ENCODE data around the gene C2orf42.

The C2orf42 gene

DNA sequence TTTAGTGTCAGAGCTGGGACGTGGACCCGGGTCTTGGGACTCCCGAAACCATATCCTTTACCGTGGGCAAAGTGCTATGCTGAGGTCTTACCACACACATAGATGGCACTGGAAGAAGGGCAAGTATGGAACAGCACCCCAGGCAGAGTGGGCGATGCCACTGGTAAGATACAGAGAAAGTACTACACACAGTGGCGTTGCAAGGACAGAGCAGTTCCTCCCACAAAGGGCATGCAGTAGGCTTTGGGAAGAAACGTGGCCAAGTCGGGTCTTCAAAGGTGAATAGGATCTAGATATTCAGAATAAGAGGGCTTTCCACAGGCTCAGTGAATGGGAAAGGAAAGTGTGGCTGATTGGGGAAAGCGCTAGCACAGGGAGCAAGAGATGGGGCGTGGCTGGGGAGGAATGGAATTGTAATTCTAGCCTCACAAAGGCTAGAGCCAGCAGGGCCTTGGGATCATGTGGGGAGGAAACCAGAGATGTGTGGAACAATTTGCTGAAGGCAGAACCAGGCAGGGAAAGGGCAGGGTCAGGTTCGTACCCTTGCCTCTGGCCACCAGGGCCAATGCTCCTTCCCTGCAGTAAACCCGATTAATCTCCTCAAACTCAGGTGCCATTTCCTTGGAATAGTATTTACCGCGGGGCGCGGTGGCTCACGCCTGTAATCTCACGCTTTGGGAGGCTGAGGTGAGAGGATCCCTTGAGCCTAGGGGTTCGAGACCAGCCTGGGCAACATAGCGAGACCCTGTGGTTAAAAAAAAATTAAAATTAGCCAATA is 67.6 kb downstream of the C2orf42 start:
- TF ChIP-seq EP300 (IDR thresholded peaks at IDR 0.05; ENCODE audit: borderline replicate concordance) (no peak), TAF1 (IDR thresholded peaks at IDR 0.05; ENCODE audit: low read depth) (no peak), TEAD4 (IDR thresholded peaks at IDR 0.05) (0 out of 2 replicates have a peak, but pooled peaks have one; percentile 21), USF1 (IDR thresholded peaks at IDR 0.05) (peak; percentile 68)
- TF ChIP-seq, protein P1, sequence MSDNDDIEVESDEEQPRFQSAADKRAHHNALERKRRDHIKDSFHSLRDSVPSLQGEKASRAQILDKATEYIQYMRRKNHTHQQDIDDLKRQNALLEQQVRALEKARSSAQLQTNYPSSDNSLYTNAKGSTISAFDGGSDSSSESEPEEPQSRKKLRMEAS (IDR thresholded peaks at IDR 0.05) = peak; percentile 42

DNA sequence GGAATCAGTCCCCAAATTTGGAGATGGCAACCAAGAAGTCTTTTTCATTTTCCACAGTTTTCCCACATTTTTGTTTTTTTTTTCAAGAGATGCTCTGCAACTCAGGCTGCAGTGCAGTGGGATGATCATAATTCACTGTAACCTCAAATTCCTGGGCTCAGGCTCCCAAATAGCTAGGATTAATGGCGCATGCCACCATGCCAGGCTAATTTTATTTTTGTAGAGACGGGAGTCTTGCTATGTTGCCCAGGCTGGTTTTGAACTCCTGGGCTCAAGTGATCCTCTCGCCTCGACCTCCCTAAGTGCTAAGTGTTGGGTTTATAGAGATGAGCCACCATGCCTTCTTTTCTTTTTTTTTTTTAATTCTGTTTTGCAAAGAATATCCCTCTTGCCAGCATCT is 68.3 kb downstream of the C2orf42 start:
- TF ChIP-seq EGR1 (IDR thresholded peaks at IDR 0.05) (no peak), RAD21 (IDR thresholded peaks at IDR 0.05; ENCODE audit: low read depth) (no peak), REST (IDR thresholded peaks at IDR 0.05; ENCODE audit: low read depth) (no peak), TEAD4 (IDR thresholded peaks at IDR 0.05) (no peak)

GRCh38 chr2:70121627-70122372 is 69.0 kb downstream of the C2orf42 start:
- TF ChIP-seq TCF12 (IDR thresholded peaks at IDR 0.05; ENCODE audit: low read depth) (no peak), CREB1 (IDR thresholded peaks at IDR 0.05; ENCODE audit: low read depth) (no peak), NFIC (IDR thresholded peaks at IDR 0.05) (no peak), REST (IDR thresholded peaks at IDR 0.05; ENCODE audit: low read depth) (no peak), USF1 (IDR thresholded peaks at IDR 0.05) (no peak), RAD21 (IDR thresholded peaks at IDR 0.05; ENCODE audit: low read depth) (no peak), TAF1 (IDR thresholded peaks at IDR 0.05; ENCODE audit: low read depth) (no peak), EP300 (IDR thresholded peaks at IDR 0.05; ENCODE audit: borderline replicate concordance) (no peak), TEAD4 (IDR thresholded peaks at IDR 0.05) (no peak), ZBTB7A (IDR thresholded peaks at IDR 0.05; ENCODE audit: low read depth) (no peak), YY1 (IDR thresholded peaks at IDR 0.05; ENCODE audit: low read depth) (no peak), CEBPB (IDR thresholded peaks at IDR 0.05) (no peak), FOXM1 (IDR thresholded peaks at IDR 0.05; ENCODE audit: borderline replicate concordance, low read depth) (no peak), EGR1 (IDR thresholded peaks at IDR 0.05) (no peak)
- TF ChIP-seq, protein P1 (IDR thresholded peaks at IDR 0.05) = no peak

GRCh38 chr2:70118798-70119454 is 71.9 kb downstream of the C2orf42 start:
- TF ChIP-seq TEAD4 (IDR thresholded peaks at IDR 0.05) = no peak
- no peak for TF ChIP-seq EGR1 (IDR thresholded peaks at IDR 0.05)
- TF ChIP-seq TCF12 (IDR thresholded peaks at IDR 0.05; ENCODE audit: low read depth) = no peak
- TF ChIP-seq FOXM1 (IDR thresholded peaks at IDR 0.05; ENCODE audit: borderline replicate concordance, low read depth) = no peak
- TF ChIP-seq CREB1 (IDR thresholded peaks at IDR 0.05; ENCODE audit: low read depth) = no peak
- no peak for TF ChIP-seq REST (IDR thresholded peaks at IDR 0.05; ENCODE audit: low read depth)
